ENCODE data around the gene OR7E24. TPM values are rescaled to one million over a fixed set of nuclear protein-coding genes. Genes with fewer than 3 reads are reported as not detected.

Gene OR7E24
- polyA plus RNA-seq, 1 of the 3 experiments (the other 2 are of a cell fraction) = not detected

DNA sequence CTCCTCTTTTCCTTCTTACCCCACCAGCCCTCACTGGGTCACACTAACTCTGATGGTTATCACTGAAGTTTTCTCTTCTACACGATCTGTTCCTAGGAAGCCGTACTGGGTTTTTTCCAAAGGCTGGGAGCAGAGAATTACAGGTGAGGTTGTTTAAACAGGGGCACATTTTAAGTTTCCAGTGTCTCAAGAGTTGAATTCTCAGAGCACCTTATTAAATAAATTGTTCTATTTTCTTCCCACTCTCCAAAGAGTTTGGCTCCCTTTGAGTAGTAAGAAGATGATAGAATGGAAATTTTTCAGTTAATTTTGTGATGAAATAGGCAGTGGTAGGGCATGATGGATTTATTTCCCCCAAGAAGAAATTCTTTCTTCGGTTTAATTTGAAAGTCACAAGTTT is 31.2 kb upstream of the OR7E24 start, which contains the start of gene OR7D4:
OR7D4 (minus strand) TSS at position 101 of the 400 bp plus-strand sequence. CDS start 4,752 bp downstream, outside the sequence.
- H2AFZ ChIP-seq (ENCODE audit: low read depth) = no peak within 1 kb of the TSS
- H3K4me1 ChIP-seq (ENCODE audit: control insufficient read depth in 1 of 2, insufficient read depth in 2 of 2, low read depth in 1 of 2, low read length in 1 of 2) = no peaks in the 10 kb centered on the region
- H3K4me3 ChIP-seq (ENCODE audit: low read depth in 2 of 2, low read length in 1 of 2) = no peak within 1 kb of the TSS
- WGBS (ENCODE audit: low lambda C conversion rate) = 0% methylated on average over 3 of the region's 3 CpGs
- no peak within 1 kb of the TSS for H3K4me2 ChIP-seq
- no peaks in the 10 kb centered on the region for H3K9me3 ChIP-seq
- H3F3A ChIP-seq (replicated peaks; ENCODE audit: insufficient read depth) = no peaks in the 10 kb centered on the region
- POLR2A ChIA-PET = no interaction called here
- CTCF ChIA-PET = no interaction called here
- H3K9me2 ChIP-seq = no peaks in the 10 kb centered on the region
- no peaks in the 10 kb centered on the region for H3K36me3 ChIP-seq (replicated peaks in 1 of 2; ENCODE audit: control insufficient read depth in 1 of 2, insufficient read depth in 2 of 2, low read length in 1 of 2)
- H3K27me3 ChIP-seq (ENCODE audit: insufficient read depth) = no peaks in the 10 kb centered on the region
- TF ChIP-seq RXRA (IDR thresholded peaks at IDR 0.05; ENCODE audit: borderline replicate concordance, low read depth) = no peak
- no peak for TF ChIP-seq MXI1 (IDR thresholded peaks at IDR 0.05; ENCODE audit: low read depth, low read length)
- no peak for TF ChIP-seq NFIC (IDR thresholded peaks at IDR 0.05; ENCODE audit: borderline replicate concordance)
- TF ChIP-seq, protein P1, sequence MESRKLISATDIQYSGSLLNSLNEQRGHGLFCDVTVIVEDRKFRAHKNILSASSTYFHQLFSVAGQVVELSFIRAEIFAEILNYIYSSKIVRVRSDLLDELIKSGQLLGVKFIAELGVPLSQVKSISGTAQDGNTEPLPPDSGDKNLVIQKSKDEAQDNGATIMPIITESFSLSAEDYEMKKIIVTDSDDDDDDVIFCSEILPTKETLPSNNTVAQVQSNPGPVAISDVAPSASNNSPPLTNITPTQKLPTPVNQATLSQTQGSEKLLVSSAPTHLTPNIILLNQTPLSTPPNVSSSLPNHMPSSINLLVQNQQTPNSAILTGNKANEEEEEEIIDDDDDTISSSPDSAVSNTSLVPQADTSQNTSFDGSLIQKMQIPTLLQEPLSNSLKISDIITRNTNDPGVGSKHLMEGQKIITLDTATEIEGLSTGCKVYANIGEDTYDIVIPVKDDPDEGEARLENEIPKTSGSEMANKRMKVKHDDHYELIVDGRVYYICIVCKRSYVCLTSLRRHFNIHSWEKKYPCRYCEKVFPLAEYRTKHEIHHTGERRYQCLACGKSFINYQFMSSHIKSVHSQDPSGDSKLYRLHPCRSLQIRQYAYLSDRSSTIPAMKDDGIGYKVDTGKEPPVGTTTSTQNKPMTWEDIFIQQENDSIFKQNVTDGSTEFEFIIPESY (IDR thresholded peaks at IDR 0.05; ENCODE audit: borderline replicate concordance, low read depth) = no peak
- no peaks in the 10 kb centered on the region for H4K20me1 ChIP-seq (ENCODE audit: insufficient read depth)
- H3K27ac ChIP-seq (ENCODE audit: low read depth in 2 of 2, low read length in 1 of 2) = no peak within 1 kb of the TSS
- no peak within 1 kb of the TSS for H3K9ac ChIP-seq
- no peak for DNase-seq
- H3K79me2 ChIP-seq (ENCODE audit: insufficient read depth) = no peaks in the 10 kb centered on the region

DNA sequence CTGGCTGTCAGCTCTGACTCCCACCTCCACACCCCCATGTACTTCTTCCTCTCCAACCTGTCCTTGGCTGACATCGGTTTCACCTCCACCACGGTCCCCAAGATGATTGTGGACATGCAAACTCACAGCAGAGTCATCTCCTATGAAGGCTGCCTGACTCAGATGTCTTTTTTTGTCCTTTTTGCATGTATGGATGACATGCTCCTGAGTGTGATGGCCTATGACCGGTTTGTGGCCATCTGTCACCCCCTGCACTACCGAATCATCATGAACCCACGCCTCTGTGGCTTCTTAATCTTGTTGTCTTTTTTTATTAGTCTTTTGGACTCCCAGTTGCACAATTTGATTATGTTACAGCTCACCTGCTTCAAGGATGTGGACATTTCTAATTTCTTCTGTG is 506 bp downstream of the OR7E24 start:
- no peak overlapping the region for H3K9ac ChIP-seq
- ChIA-PET POLR2A (no interaction called here), CTCF (no interaction called here)
- H3K4me1 ChIP-seq (ENCODE audit: control insufficient read depth in 1 of 2, insufficient read depth in 2 of 2, low read depth in 1 of 2, low read length in 1 of 2) = no peaks in the 10 kb centered on the region
- H3F3A ChIP-seq (replicated peaks; ENCODE audit: insufficient read depth) = no peaks in the 10 kb centered on the region
- no peaks in the 10 kb centered on the region for H3K36me3 ChIP-seq (replicated peaks in 1 of 2; ENCODE audit: control insufficient read depth in 1 of 2, insufficient read depth in 2 of 2, low read length in 1 of 2)
- no peaks in the 10 kb centered on the region for H3K9me2 ChIP-seq
- H3K4me2 ChIP-seq = no peak overlapping the region
- WGBS (ENCODE audit: low lambda C conversion rate) = 1% methylated on average over 5 of the region's 5 CpGs
- no peaks in the 10 kb centered on the region for H3K9me3 ChIP-seq
- H2AFZ ChIP-seq (ENCODE audit: low read depth) = no peak overlapping the region
- H3K27ac ChIP-seq (ENCODE audit: low read depth in 2 of 2, low read length in 1 of 2) = no peak overlapping the region
- no peaks in the 10 kb centered on the region for H3K79me2 ChIP-seq (ENCODE audit: insufficient read depth)
- no peaks in the 10 kb centered on the region; the same call in 1 of the 2 replicates for H3K27me3 ChIP-seq (ENCODE audit: insufficient read depth)
- DNase-seq = no peak
- no peaks in the 10 kb centered on the region for H4K20me1 ChIP-seq (ENCODE audit: insufficient read depth)
- H3K4me3 ChIP-seq (ENCODE audit: low read depth in 2 of 2, low read length in 1 of 2) = no peak overlapping the region
- TF ChIP-seq JUND (IDR thresholded peaks at IDR 0.05) (no peak), FOXM1 (IDR thresholded peaks at IDR 0.05; ENCODE audit: low read depth) (no peak), TAF1 (IDR thresholded peaks at IDR 0.05; ENCODE audit: borderline replicate concordance, low read depth, low read length) (no peak), GABPA (IDR thresholded peaks at IDR 0.05; ENCODE audit: low read depth) (no peak), RCOR1 (IDR thresholded peaks at IDR 0.05; ENCODE audit: low read length) (no peak), POLR2AphosphoS5 (IDR thresholded peaks at IDR 0.05; ENCODE audit: low read depth, low read length) (no peak), MXI1 (IDR thresholded peaks at IDR 0.05; ENCODE audit: low read depth, low read length) (no peak), SMC3 (IDR thresholded peaks at IDR 0.05; ENCODE audit: low read depth, low read length) (no peak), RAD21 (IDR thresholded peaks at IDR 0.05; ENCODE audit: low read length) (no peak), FOSL2 (IDR thresholded peaks at IDR 0.05; ENCODE audit: borderline replicate concordance, low read depth) (no peak), FOXJ3 (CRISPR knock-in tag; IDR thresholded peaks at IDR 0.05) (no peak), TEAD4 (IDR thresholded peaks at IDR 0.05; ENCODE audit: borderline replicate concordance, insufficient read depth) (no peak), EP300 (IDR thresholded peaks at IDR 0.05; ENCODE audit: borderline replicate concordance in 1 of 2, low read depth in 1 of 2, low read length in 1 of 2) (no peak)
- TF ChIP-seq, protein P2, sequence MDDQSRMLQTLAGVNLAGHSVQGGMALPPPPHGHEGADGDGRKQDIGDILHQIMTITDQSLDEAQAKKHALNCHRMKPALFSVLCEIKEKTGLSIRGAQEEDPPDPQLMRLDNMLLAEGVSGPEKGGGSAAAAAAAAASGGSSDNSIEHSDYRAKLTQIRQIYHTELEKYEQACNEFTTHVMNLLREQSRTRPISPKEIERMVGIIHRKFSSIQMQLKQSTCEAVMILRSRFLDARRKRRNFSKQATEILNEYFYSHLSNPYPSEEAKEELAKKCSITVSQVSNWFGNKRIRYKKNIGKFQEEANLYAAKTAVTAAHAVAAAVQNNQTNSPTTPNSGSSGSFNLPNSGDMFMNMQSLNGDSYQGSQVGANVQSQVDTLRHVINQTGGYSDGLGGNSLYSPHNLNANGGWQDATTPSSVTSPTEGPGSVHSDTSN (IDR thresholded peaks at IDR 0.05) = no peak
- TF ChIP-seq, protein P1 (IDR thresholded peaks at IDR 0.05; ENCODE audit: borderline replicate concordance, low read depth) = no peak
- TF ChIP-seq, protein P3, sequence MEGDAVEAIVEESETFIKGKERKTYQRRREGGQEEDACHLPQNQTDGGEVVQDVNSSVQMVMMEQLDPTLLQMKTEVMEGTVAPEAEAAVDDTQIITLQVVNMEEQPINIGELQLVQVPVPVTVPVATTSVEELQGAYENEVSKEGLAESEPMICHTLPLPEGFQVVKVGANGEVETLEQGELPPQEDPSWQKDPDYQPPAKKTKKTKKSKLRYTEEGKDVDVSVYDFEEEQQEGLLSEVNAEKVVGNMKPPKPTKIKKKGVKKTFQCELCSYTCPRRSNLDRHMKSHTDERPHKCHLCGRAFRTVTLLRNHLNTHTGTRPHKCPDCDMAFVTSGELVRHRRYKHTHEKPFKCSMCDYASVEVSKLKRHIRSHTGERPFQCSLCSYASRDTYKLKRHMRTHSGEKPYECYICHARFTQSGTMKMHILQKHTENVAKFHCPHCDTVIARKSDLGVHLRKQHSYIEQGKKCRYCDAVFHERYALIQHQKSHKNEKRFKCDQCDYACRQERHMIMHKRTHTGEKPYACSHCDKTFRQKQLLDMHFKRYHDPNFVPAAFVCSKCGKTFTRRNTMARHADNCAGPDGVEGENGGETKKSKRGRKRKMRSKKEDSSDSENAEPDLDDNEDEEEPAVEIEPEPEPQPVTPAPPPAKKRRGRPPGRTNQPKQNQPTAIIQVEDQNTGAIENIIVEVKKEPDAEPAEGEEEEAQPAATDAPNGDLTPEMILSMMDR (IDR thresholded peaks at IDR 0.05) = no peak
- TF ChIP-seq, protein P4, sequence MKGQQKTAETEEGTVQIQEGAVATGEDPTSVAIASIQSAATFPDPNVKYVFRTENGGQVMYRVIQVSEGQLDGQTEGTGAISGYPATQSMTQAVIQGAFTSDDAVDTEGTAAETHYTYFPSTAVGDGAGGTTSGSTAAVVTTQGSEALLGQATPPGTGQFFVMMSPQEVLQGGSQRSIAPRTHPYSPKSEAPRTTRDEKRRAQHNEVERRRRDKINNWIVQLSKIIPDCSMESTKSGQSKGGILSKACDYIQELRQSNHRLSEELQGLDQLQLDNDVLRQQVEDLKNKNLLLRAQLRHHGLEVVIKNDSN (IDR thresholded peaks at IDR 0.05; ENCODE audit: borderline replicate concordance, low read depth) = no peak
- TF ChIP-seq, protein P5, sequence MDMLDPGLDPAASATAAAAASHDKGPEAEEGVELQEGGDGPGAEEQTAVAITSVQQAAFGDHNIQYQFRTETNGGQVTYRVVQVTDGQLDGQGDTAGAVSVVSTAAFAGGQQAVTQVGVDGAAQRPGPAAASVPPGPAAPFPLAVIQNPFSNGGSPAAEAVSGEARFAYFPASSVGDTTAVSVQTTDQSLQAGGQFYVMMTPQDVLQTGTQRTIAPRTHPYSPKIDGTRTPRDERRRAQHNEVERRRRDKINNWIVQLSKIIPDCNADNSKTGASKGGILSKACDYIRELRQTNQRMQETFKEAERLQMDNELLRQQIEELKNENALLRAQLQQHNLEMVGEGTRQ (IDR thresholded peaks at IDR 0.05; ENCODE audit: borderline replicate concordance, low read depth, low read length) = no peak
